DOHH2 (cell line): ENCODE results near the gene PLAC8.

Source experiments
- CTCF ChIP-seq: fragments of 200-600 bp; sonication (generic); IDR thresholded peaks from one replicate; pipeline ENCODE4 v1.5.1; 2014; ENCODE audit warnings: antibody characterized with exemption, mild to moderate bottlenecking, low read depth, low read length; ENCODE audit not compliant: poor library complexity, severe bottlenecking
- EZH2phosphoT487 ChIP-seq: fragments of 200-600 bp; sonication (generic); IDR thresholded peaks from 2 replicates; pipeline ENCODE4 v1.6.1; 2017; ENCODE audit warnings: borderline replicate concordance, mild to moderate bottlenecking, antibody characterized with exemption, low read length, moderate library complexity, mixed read lengths

- no peak for TF ChIP-seq CTCF
- no peak for TF ChIP-seq EZH2phosphoT487
These were observed 70.6 kb downstream of the PLAC8 start for GRCh38 chr4:83043801-83044407.
